NCI-H2171 treated with DMSO at 0.1 percent for 48 hours (cell line): ENCODE results near the gene TEP1.

Source experiments
- DNase-seq: peaks from one replicate; lab custom pipeline; 2025; lab: John Stamatoyannopoulos, UW

The TEP1 gene

GRCh38 chr14:20429801-20430669 lies 16.7 kb upstream of the TEP1 start:
- DNase-seq = no peak

GRCh38 chr14:20428802-20429201 lies 15.5 kb upstream of the TEP1 start:
- DNase-seq = no peak

GRCh38 chr14:20428010-20428365 lies 14.7 kb upstream of the TEP1 start:
- no peak for DNase-seq

GRCh38 chr14:20427231-20428009 lies 14.1 kb upstream of the TEP1 start:
- no peak for DNase-seq

- DNase-seq = no peak
Observed at GRCh38 chr14:20424851-20425250, 11.6 kb upstream of the TEP1 start.

- no peak for DNase-seq
Observed at GRCh38 chr14:20422886-20423285, 9.6 kb upstream of the TEP1 start.

- DNase-seq = no peak
Observed at GRCh38 chr14:20421267-20421666, 8.0 kb upstream of the TEP1 start.

- no peak for DNase-seq
Observed at GRCh38 chr14:20419419-20419818, 6.1 kb upstream of the TEP1 start.

GRCh38 chr14:20418501-20418909 lies 5.2 kb upstream of the TEP1 start:
- DNase-seq = no peak

GRCh38 chr14:20417250-20418186 lies 4.2 kb upstream of the TEP1 start:
- peak; percentile 70 for DNase-seq

GRCh38 chr14:20416223-20416622 lies 2.9 kb upstream of the TEP1 start:
- DNase-seq = no peak

GRCh38 chr14:20415782-20416206 lies 2.5 kb upstream of the TEP1 start:
- peak; percentile 60 for DNase-seq

GRCh38 chr14:20413744-20414082 lies 412 bp upstream of the TEP1 start:
- DNase-seq = peak; percentile 68

- DNase-seq = peak; percentile 36
Observed at GRCh38 chr14:20412411-20412810, 890 bp downstream of the TEP1 start.

- no peak for DNase-seq
Observed at GRCh38 chr14:20409226-20409625, 4.1 kb downstream of the TEP1 start.

- no peak for DNase-seq
Observed at GRCh38 chr14:20403521-20403920, 9.8 kb downstream of the TEP1 start.

- no peak for DNase-seq
Observed at GRCh38 chr14:20400965-20401593, 12.2 kb downstream of the TEP1 start.

GRCh38 chr14:20400589-20400964 lies 12.7 kb downstream of the TEP1 start:
- no peak for DNase-seq

- no peak for DNase-seq
Observed at GRCh38 chr14:20397511-20397910, 15.8 kb downstream of the TEP1 start.

GRCh38 chr14:20391505-20391904 lies 21.8 kb downstream of the TEP1 start:
- peak; percentile 72 for DNase-seq

- DNase-seq = no peak
Observed at GRCh38 chr14:20388159-20388558, 25.1 kb downstream of the TEP1 start.

- DNase-seq = no peak
Observed at GRCh38 chr14:20387576-20387975, 25.7 kb downstream of the TEP1 start.
